Brain microvascular endothelial cell (primary cell): ENCODE results near the gene LRBA.

Experiments
- DNase-seq: peaks from one replicate; pipeline ENCODE4 v3.0.0-alpha.2; 2020
- H3K27ac ChIP-seq: fragments of 250-450 bp; sonication (Bioruptor Pico); 2 replicates; pipeline ENCODE4 v1.5.1; 2020; ENCODE audit warnings: mild to moderate bottlenecking, moderate library complexity
- H3K27me3 ChIP-seq: fragments of 250-450 bp; sonication (Bioruptor Pico); replicated peaks from 2 replicates; pipeline ENCODE4 v1.5.1; 2020; ENCODE audit warnings: mild to moderate bottlenecking
- H3K36me3 ChIP-seq: fragments of 250-450 bp; sonication (Bioruptor Pico); replicated peaks from 2 replicates; pipeline ENCODE4 v1.5.1; 2020; ENCODE audit warnings: mild to moderate bottlenecking
- H3K4me3 ChIP-seq: 2 replicates; pipeline ENCODE4 v1.5.1; 2011; ENCODE audit warnings: low read depth, mild to moderate bottlenecking, control low read depth, low read length, moderate library complexity
- CTCF ChIP-seq: IDR thresholded peaks from 2 replicates; pipeline ENCODE4 v1.5.1; 2011; ENCODE audit warnings: low read depth, mild to moderate bottlenecking, moderate library complexity, low read length, control low read depth, inconsistent platforms; ENCODE audit errors: missing control alignments
- in situ Hi-C: cut with HindIII; loops from 2 replicates; pipeline ENCODE4 v1.10.0; 2017; ENCODE audit warnings: low sequenced_read_pairs, low pct_ligation_motif_present

LRBA gene

GRCh38 chr4:150308824-150309472 lies 706.1 kb downstream of the LRBA start:
- no peak for TF ChIP-seq CTCF
- Histone ChIP-seq H3K4me3 (no peak overlapping the region), H3K27ac (peak overlapping the region; percentile 62), H3K36me3 (no peaks in the 10 kb centered on the region), H3K27me3 (no peaks in the 10 kb centered on the region)
- in situ Hi-C loops, result loop anchor here (25.0 kb wide), 1 partner anchor 278 kb away; the partner anchor contains the start of gene MAB21L2
- DNase-seq, result peak; percentile 83

DNA sequence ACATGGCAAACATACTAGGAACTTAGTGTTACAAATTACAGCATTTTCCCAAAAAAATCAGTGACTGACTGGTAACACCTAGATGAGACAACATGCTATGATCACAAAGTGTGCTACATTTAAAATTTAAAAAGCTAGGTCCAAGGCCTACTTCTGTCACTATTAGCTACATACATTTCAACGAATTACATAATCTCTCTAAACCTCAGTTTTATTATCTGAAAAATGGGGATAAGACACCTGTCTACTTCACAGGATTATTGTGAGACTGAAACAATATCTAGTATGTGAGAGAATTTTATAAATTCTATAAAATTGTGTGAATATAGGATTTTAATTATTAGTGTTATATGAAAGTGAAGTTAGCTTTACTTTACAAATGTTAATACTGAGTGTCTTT lies 708.4 kb downstream of the LRBA start:
- Histone ChIP-seq H3K27ac (peak overlapping the region; percentile 74), H3K27me3 (no peaks in the 10 kb centered on the region), H3K36me3 (no peaks in the 10 kb centered on the region), H3K4me3 (no peak overlapping the region)
- DNase-seq, result no peak
- in situ Hi-C loops, result loop anchor here (25.0 kb wide), 1 partner anchor 281 kb away; the partner anchor contains the start of gene MAB21L2
- TF ChIP-seq CTCF, result no peak

GRCh38 chr4:150305995-150306394 lies 709.1 kb downstream of the LRBA start:
- no peaks in the 10 kb centered on the region for H3K27me3 ChIP-seq
- peak overlapping the region; percentile 74 for H3K27ac ChIP-seq
- no peak for TF ChIP-seq CTCF
- H3K36me3 ChIP-seq, result no peaks in the 10 kb centered on the region
- in situ Hi-C loops, result loop anchor here (25.0 kb wide), 1 partner anchor 281 kb away; the partner anchor contains the start of gene MAB21L2
- no peak overlapping the region for H3K4me3 ChIP-seq
- DNase-seq, result peak; percentile 61

DNA sequence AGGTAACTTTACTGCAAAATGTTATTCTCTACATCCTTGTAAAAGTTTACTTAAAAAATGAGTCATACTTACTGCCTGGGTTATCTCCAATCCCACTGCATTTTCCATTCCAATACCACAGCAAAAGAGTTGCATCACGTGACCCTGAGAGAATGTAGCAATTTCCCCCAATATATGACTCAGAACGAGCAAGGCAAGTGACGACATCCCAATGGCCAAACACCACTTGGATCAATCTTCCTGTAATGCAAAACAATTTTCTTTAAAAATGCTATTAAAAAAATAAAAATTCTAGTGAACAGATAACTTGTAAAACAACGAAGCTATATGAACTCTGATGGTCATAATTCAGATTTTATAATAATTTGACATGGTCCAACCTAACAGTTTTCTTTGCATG lies 712.5 kb downstream of the LRBA start:
- H3K27ac ChIP-seq, result peak overlapping the region; percentile 68
- TF ChIP-seq CTCF, result no peak
- peak; percentile 96 for DNase-seq
- no peaks in the 10 kb centered on the region for H3K36me3 ChIP-seq
- in situ Hi-C loops, result loop anchor here (25.0 kb wide), 1 partner anchor 285 kb away; the partner anchor contains the start of gene MAB21L2
- no peak overlapping the region for H3K4me3 ChIP-seq
- no peaks in the 10 kb centered on the region for H3K27me3 ChIP-seq

DNA sequence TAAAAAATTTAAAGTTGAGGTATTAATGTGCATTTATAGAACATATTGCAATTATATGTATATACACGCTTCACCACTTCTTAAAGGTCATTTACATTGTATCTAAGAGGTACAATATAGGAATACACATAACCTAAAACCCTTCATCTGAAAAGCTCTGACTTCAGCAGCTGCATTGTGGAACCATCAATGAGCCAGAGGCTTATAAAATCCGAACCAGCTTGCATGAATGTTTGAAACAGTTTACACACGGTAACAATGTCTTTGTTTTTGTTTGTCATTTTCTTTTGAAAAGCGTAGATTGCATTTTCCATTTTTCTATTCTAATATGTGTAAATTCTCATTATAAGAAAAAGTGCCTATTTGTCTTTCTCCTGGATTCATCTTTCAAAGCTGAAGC lies 715.3 kb downstream of the LRBA start:
- no peaks in the 10 kb centered on the region for H3K36me3 ChIP-seq
- TF ChIP-seq CTCF, result no peak
- in situ Hi-C loops, result loop anchor here (25.0 kb wide), 1 partner anchor 287 kb away; the partner anchor contains the start of gene MAB21L2
- DNase-seq, result no peak
- no peak overlapping the region for H3K4me3 ChIP-seq
- no peaks in the 10 kb centered on the region for H3K27me3 ChIP-seq
- H3K27ac ChIP-seq, result no peak overlapping the region
